ENCODE results near the gene POLH.
"Not testable (repeated sequence)": the region's sequence is repeated elsewhere in the genome, so short reads cannot be mapped to it uniquely, and the experiment has no call there.

The POLH gene

GRCh38 chr6:43633002-43633401 is 57.0 kb downstream of the POLH start:
- not testable (repeated sequence) for DNase-seq (ENCODE audit: low spot score)

- no peak for DNase-seq (ENCODE audit: low spot score)
Measured at GRCh38 chr6:43634702-43635303, 58.8 kb downstream of the POLH start.

DNA sequence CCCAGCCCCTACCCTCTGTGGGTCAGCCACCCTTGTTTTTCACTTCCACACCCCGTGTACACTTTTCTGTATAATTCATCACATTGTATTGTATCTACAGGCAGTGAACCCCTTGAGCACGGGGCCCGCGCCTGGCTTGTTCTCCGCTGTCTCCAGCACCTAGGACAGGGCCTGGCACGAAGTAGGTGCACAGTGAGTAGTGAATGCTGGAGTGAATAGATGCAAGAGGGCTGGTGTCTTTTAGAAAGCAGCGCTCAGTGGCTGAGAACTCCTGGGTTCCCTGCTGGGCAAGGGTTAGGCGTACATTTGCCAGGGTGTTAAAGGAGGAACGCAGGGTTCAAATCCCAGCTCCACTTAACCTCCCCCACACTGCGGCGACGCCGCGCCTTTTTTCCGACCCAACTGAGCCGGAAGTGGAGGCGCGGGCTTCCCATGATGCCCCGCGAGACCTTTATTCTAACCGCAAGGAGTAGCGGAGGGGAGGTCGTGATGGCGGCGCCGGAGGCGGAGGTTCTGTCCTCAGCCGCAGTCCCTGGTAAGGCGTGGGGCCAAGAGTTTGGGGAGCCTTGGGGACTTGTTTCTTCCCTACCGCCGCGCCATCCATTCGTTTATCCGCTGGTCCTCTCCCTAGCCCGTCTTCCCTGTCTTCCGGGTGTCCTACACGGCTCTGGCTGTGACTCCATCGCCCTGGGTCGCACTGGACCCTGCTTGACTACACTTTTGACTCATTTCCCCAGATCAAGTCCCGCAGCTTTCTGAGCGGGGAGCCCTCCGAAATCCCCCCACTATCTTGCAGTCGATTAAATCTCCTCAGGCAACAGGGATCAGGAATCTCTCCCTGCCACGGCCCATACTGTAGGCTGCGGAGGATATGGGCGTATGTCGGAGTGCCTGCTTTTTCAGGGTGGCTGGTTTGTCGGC is 59.7 kb downstream of the POLH start, which contains the start of gene MAD2L1BP:
TSS of gene MAD2L1BP (plus strand) at position 454 of the 921 bp plus-strand sequence. CDS start at position 490, 36 bp downstream.
- peak; percentile 81 for DNase-seq (ENCODE audit: low spot score)

DNA sequence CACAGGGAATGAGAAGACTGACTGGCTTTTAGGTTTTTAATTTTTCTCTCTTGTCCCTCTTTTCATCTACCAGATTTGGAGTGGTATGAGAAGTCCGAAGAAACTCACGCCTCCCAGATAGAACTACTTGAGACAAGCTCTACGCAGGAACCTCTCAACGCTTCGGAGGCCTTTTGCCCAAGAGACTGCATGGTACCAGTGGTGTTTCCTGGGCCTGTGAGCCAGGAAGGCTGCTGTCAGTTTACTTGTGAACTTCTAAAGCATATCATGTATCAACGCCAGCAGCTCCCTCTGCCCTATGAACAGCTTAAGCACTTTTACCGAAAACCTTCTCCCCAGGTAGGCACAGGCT is 60.3 kb downstream of the POLH start:
- no peak for DNase-seq (ENCODE audit: low spot score)

DNA sequence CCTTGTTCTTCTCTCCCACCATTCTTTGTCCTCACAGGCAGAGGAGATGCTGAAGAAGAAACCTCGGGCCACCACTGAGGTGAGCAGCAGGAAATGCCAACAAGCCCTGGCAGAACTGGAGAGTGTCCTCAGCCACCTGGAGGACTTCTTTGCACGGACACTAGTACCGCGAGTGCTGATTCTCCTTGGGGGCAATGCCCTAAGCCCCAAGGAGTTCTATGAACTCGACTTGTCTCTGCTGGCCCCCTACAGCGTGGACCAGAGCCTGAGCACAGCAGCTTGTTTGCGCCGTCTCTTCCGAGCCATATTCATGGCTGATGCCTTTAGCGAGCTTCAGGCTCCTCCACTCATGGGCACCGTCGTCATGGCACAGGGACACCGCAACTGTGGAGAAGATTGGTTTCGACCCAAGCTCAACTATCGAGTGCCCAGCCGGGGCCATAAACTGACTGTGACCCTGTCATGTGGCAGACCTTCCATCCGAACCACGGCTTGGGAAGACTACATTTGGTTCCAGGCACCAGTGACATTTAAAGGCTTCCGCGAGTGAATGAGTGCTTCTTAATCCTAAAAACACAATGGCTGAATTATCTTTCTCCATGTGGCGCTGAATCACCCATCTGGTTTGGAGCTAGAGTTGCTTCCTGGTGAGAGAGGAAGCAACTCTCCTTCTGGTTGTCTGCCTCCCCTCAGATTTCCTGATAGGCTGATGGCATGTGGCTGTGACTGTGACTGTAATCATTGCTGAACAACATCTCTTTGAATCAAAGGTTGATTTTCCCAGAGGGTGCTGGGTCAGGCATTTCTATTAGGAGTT is 64.2 kb downstream of the POLH start:
- DNase-seq (ENCODE audit: low spot score), result no peak

DNA sequence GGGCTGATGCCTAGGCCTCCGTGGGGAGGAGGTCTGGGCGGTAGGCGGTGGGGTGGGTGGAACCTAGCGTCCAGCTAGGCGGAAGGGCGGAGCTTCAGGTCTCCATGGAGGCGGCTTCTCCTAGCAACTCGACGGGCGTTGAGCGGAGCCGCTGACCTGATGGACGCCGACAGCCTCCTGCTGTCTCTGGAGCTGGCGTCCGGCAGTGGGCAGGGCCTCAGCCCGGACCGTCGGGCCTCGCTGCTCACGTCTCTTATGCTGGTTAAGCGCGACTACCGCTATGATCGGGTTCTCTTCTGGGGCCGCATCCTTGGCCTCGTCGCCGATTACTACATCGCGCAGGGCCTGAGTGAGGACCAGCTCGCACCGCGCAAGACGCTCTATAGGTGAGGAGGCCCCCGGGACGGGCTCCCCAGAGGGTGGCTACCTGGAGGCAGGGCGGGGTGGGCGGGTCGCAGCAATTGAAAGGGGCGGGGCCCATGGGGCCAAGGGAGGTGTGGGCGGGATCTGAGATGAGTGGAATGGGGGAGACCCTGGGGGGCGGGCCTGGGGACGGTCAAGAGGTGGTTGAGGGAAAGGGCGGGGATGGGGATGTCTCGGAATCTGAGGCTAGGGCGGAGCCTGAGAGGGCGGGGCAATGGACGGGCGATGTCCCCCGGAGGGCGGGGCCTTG is 69.1 kb downstream of the POLH start, which contains the start of gene RSPH9:
TSS of gene RSPH9 (plus strand) at position 97 of the 673 bp plus-strand sequence. CDS start at position 160, 63 bp downstream.
- DNase-seq (ENCODE audit: low spot score), result peak; percentile 76

DNA sequence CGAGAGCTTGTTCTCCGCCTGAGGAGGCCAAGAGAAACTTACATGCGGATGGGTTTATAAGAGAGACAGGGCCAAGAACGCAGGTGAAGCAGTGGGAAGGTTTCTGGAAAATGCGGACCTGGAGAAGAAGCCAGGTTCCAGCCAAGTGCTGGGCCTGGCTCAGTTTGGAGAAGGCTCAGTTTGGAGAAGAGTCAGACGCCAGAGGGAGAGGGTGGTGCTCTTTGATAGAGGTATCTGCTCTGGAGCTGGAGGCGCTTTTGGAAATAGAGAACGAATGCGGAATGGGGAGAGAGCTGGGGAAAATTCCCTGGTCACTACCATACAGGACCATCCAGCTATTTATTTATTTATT is 69.6 kb downstream of the POLH start:
- no peak for DNase-seq (ENCODE audit: low spot score)

GRCh38 chr6:43647613-43648012 is 71.6 kb downstream of the POLH start:
- DNase-seq (ENCODE audit: low spot score), result no peak

GRCh38 chr6:43648248-43648647 is 72.3 kb downstream of the POLH start:
- no peak for DNase-seq (ENCODE audit: low spot score)

DNA sequence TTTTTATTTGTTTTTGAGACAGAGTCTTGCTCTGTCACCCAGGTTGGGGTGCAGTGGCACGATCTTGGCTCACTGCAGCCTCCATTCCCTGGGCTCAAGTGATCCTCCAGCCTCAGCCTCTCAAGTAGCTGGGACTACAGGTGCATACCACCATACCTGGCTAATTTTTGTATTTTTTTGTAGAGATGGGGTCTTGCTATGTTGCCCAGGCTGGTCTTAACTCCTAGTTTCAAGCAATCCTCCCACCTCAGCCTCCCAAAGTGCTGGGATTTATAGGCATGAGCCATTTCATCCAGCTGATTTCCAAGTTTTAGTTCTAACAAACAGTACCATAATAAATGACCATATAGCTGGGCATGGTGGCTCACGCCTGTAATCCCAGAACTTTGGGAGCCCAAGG is 76.8 kb downstream of the POLH start:
- not testable (repeated sequence) for DNase-seq (ENCODE audit: low spot score)

- DNase-seq (ENCODE audit: low spot score), result no peak
Measured at GRCh38 chr6:43657221-43657802, 81.3 kb downstream of the POLH start.

GRCh38 chr6:43658161-43658560 is 82.2 kb downstream of the POLH start:
- no peak for DNase-seq (ENCODE audit: low spot score)

- DNase-seq (ENCODE audit: low spot score), result not testable (repeated sequence)
Measured at GRCh38 chr6:43662948-43663347, 87.0 kb downstream of the POLH start.
